Epidermal melanocyte (primary cell): Measurements from ENCODE around the gene CELSR2.
A peak's percentile ranks its signal among the peaks of the same experiment; 100 is the strongest.
"Not testable (repeated sequence)": the region's sequence is repeated elsewhere in the genome, so short reads cannot be mapped to it uniquely, and the experiment has no call there.

ENCODE experiments used
- DNase-seq: peaks from one replicate; pipeline ENCODE4 v3.0.0; 2011; ENCODE audit warnings: low spot score; ENCODE audit not compliant: insufficient read length

CELSR2 gene, protein sequence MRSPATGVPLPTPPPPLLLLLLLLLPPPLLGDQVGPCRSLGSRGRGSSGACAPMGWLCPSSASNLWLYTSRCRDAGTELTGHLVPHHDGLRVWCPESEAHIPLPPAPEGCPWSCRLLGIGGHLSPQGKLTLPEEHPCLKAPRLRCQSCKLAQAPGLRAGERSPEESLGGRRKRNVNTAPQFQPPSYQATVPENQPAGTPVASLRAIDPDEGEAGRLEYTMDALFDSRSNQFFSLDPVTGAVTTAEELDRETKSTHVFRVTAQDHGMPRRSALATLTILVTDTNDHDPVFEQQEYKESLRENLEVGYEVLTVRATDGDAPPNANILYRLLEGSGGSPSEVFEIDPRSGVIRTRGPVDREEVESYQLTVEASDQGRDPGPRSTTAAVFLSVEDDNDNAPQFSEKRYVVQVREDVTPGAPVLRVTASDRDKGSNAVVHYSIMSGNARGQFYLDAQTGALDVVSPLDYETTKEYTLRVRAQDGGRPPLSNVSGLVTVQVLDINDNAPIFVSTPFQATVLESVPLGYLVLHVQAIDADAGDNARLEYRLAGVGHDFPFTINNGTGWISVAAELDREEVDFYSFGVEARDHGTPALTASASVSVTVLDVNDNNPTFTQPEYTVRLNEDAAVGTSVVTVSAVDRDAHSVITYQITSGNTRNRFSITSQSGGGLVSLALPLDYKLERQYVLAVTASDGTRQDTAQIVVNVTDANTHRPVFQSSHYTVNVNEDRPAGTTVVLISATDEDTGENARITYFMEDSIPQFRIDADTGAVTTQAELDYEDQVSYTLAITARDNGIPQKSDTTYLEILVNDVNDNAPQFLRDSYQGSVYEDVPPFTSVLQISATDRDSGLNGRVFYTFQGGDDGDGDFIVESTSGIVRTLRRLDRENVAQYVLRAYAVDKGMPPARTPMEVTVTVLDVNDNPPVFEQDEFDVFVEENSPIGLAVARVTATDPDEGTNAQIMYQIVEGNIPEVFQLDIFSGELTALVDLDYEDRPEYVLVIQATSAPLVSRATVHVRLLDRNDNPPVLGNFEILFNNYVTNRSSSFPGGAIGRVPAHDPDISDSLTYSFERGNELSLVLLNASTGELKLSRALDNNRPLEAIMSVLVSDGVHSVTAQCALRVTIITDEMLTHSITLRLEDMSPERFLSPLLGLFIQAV (N-terminal part only)

DNA sequence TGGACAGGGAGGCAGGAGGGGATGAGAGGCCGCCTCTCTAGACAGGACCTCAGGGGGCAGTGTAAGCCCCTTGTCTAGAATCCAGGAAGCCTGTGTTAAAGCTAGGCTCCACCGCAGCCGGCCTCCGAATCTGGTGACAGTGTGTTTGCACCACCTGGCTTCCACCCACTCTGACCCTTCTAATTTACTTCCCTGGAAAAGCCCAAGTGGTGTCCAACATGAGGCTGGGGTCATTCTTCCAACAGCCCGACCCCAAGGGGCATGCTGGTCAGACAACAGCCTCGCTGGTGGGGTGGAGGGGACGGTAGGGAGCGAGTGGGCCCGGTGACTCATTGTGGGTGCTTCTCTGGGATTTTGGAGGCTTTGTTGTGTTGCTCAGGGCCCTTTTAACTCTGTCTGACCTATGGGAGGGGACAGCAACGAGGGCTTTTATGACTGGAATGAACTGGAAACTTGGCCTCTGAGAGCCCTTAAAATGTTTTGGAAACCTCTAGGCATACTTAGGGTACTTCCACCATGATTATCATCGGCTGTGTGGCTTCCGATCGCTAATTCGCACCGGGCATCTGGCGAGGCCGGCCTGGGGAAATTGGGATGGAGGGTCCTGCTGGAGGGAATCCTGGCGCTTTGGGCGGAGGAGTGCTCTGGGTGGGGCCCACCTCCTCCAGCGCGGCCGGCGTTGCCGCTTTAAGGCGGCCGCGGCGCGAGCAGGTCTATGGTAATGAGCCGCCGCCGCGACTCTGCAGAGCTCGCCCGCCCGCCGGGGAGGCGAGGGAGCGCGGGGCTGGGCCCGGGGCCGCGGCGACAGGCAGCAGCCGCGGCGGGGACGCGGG is at the start of gene CELSR2:
Gene CELSR2 (plus strand): TSS at position 743 of the 833 bp plus-strand sequence. CDS start 541 bp downstream, outside the sequence.
- DNase-seq = peak; percentile 83

DNA sequence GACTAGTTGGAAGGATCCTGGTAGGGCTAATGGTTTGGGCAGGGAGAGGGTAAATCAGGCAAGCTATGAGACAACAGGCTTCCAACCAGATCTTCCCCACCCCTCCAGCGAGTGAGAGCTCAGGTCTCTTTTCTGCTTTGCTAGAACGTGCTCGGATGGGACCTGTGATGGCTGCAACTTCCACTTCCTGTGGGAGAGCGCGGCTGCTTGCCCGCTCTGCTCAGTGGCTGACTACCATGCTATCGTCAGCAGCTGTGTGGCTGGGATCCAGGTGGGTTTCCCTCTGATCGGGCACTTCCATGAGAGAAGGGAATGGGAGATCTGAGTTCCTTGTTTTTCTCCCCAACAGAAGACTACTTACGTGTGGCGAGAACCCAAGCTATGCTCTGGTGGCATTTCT is 49.6 kb upstream of the CELSR2 start:
- no peak for DNase-seq

DNA sequence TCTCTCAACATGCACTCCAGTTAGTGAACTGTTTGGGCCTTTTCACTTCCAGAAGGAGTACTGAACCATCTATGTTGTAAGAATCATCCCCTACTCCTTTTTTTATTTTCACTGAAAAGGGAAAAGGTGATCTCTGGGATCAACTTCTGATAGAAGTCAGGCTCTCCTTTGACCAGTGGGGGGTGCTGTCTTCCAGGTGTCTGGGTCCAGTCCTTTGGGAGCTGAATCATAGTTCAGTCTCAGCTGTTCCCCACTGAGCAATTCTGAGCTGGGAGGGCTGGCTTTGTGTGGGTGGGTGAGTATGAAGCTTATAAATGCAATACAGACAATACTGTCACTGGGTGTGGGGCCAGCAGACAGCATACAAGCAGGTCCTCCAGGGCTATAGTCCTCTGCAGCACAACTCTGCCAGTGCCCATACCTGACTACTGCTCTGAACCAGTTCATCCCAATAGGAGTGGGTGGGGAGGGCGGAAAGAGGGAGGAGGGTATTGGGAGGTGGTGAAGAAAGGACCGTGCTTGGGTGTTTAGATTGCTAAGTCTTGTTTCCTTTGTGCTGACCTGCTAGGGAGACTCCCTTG is 48.1 kb upstream of the CELSR2 start:
- DNase-seq = peak; percentile 44

DNA sequence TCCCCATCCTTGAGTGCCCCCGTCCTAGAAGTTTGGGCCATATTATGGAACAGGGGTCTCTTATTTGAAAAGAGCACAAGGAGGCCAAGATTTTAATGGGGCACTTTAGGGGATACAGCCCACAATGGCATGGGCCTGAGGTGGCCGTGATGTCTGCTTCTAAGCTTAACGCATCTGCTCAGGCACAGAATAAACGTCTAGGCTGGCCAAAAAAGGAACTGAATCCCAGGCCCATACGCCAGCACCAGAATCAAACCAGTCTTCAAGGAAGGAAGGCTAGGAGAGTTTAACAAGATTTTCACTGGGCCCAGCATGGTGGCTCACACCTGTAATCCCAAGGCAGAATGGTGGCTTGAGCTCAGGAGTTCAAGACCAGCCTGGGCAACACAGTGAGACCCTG is 44.9 kb upstream of the CELSR2 start:
- DNase-seq = no peak

DNA sequence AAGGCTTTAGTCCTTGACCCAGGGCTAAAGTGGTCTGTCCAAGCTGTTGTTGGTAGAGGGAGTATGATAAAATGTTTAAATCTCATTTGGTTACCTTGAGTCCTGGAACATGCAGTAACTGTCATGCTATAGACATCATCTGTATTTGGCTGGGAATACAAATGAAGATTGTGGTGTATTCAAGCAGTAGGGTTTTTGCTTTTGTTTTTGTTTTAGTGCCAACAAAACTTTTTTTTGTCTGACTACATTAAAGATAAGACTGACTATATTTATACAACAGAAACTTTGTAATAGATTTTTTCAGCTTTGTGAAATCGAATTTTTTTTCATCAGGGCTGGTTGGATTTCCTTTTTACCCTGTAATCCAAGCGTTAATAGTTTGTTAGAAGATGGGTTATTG is 43.0 kb upstream of the CELSR2 start:
- no peak for DNase-seq

DNA sequence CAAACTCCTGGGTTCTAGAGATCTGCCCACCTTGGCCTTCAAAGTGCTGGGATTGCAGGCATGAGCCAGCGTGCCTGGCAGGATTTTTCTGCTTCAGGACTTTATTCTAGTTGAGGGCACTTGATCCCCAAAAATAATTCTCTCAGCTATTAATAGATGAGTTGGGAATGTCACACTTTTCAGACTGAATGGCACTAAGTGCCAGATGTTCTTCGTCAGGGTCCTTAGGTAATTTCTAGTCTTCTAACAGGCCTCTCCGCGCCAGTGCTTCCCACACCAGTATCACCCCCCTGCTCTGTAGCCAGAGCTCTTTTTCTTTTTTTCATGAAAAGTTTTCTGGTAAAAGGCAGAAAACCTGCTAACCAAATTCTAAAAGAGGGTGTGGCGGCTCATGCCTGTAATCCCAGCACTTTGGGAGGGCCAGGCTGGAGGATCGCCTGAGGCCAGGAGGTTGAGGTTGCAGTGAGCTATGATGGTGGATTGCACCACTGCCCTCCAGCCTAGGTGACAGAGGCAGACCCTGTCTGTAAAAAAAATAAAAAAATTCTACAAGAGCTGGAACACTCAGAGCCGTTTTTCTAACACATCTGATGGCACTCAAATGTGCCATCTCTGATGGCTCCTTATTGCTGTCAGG is 41.8 kb upstream of the CELSR2 start:
- no peak for DNase-seq

DNA sequence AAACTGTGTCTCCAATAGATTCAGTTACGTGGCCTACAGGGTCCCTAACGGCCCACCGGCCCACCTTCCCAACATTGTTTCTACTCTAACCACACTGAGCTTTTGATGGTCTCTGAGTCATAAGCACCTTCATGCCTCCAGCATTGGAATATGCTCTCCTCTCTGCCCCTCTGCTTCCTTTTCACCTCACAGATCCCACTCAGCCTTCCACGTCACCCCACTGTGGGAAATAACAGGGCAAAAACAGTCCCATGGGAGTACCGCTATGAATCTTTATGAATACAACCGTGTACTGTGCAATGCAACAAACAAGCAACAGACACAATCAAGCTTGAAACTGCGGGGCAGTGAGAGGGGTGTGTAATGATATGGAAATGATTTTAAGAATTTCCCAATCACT is 40.9 kb upstream of the CELSR2 start:
- DNase-seq = no peak

DNA sequence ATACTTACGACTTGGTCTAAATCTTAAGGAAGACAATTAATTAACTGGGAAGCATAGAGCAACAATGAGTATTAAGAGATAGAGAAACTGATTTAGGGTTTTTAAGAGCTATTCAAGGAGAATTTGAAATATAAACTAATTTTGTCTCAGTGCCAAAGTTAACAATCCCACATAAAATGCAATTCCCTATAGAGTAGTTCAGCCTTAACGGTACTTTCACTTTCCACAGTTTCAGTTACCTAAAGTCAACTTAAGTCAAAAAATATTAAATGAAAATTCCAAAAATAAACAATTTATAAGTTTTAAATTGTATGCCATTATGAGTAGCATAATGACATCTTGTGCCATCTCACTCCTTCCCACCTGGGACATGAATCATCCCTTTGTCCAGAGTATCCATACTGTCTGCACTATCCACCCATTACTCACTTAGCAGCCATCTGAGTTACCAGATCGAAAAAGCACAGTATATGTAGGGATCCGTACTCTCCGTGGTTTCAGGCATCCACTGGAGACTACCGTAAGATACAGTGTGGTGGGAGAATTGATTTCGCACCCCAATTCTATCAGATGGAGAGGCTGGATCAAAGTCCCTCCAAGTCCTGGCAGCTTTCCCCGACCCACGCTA is 40.4 kb upstream of the CELSR2 start:
- DNase-seq = no peak

DNA sequence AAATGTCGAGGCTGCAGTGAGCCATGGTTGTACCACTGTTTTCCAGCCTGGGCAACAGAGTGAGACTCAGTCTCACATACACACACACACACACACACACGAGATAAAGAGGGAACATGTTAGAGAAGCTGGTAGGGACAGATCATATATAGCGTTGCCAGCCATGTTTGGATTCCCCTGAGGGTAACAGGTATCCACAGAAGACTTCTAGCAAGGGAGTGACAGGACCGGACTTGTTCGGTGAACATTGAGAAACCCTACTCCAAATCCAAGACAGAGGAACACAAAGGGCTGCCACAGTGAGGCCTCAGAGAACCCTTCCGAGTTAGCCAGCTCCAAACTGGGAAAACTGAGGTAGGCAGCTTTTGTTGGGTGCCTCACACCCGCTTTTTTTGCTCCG is 39.3 kb upstream of the CELSR2 start:
- DNase-seq = no peak

DNA sequence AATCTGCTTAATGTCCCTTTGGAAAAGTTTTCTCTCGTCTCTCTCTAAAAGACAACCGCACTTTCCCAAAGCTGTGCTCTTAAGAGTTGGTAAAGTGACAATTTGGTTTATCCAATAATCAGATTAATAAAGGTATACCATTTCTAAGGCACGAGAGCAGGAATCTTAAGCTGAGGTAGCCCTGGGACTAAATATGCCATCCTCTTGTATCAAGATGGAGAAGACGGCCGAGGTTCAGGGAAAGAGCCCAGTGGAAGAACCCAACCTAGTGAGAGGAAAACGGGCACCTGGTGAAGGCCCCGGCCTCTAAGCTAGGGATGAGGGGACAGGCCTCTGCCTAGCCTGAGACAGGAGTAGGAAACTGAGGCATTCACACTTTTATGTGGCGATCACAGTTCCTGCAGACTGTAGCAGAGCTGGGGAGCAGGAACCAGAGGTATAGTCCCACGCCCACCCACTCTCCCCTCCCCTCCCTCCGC is 36.0 kb upstream of the CELSR2 start:
- no peak for DNase-seq

DNA sequence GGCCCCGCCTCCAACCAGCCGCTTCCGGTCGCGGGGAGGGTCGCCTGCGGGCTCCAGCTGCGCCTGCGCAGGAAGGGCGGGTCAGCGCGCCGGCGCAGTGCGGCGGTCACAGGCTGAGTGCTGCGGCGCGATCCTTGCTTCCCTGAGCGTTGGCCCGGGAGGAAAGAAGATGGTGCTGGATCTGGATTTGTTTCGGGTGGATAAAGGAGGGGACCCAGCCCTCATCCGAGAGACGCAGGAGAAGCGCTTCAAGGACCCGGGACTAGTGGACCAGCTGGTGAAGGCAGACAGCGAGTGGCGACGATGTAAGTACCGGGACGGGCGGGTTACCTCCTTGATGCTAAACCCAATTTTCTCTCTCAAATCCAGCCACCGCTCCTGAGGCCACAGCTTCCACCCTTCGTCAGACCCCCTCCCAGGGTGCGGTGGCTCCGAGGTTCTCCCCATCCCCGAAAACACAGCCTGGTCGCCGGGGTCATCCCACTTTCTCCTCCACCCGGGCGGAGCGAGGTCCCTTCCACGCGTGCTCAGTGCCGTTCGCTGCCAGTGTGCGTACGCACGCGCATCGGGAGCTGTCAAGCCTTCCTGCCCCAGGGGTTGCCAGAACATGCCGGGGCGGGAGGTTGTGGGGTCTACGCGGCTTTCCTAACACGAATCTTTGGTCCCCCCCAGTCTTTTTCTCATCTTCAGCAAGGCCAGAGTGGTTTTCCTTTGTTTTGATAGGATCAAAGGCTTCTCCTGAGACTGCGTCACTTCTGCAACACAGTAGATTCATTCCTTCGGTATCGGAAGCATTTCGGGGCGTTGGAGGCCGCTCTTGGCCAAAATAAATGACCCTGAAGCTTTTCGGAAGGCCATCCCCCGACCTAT is 35.3 kb upstream of the CELSR2 start, which contains the start of gene SARS1:
Gene SARS1 (plus strand): TSS at position 95 of the 870 bp plus-strand sequence. CDS start 75 bp downstream, at position 170.
- peak; percentile 93 for DNase-seq

DNA sequence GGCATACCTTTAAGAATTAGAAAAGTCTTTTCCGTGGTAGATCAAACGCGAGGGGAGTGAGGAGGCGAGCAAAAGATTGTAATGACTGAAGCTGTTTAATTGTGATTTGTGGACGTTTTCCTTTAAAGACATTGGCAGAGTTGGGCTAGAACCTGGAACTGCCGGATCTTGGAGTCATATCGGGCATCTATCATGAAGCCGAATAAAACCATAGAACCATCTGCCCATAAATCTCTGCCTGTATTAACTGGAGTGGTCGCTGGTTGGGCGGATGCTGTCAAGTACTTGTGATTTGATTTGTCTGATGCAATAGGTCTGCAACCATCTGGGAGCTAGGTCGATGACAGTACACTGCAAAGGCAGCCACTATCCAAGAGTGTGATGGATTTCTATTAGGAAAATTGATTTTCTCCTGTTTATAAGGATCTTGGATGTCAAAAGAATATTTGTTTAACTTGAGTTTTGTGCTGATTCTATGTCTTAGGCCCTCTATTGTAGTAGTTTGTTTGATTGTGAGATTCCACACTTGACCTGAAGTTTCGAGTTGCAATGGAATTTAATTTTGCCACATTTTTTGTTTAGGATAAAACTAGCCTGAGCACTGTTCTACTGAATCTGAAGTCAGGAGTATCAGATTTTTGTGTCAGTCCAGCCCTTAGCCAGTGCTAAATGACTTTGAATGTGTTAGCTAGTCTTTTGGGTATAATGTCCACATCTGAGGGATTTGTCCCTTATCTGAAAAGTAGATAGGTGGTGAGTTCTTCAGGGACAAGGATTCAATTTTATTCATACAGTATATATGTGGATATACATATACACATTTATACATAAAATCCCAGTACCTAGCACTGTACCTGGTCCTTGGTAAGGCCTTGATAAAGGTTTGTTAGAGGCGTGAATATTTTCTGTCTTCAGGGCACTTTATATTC is 34.4 kb upstream of the CELSR2 start:
- DNase-seq = peak; percentile 44

DNA sequence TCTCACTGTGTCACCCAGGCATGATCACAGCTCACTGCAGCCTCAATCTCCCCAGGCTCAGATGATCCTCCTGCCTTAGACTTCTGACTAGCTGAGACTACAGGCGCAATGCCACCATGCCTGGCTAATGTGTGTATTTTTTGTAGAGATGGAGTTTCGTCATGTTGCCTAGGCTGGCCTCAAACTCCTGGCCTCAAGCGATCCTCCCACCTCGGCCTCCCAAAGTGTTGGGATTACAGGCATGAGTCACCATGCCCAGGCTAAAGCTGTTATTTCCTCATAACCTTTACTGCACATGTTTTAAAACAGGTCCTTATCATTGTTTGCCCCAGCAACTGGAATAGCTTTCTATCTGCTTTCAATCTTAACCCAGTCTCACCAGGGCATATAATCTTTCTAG is 32.7 kb upstream of the CELSR2 start:
- no peak for DNase-seq

DNA sequence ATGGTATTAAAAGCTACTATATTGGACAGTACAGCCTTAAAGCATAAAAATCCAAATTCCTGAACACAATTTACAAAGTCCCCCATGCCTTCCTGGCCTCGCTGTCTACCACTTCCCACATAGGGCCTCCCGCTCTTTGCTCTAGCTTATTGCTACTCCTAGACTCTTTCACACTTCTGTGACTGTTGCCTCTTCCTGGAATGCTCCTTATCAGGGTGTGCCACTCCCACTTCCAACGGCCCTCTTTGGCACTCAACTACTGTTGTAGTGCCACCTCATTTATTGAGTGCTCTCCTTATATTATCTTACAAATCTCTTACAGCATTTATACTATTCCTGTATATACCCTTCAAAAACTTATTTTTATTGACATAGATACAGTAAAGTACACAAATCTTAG is 30.8 kb upstream of the CELSR2 start:
- no peak for DNase-seq

DNA sequence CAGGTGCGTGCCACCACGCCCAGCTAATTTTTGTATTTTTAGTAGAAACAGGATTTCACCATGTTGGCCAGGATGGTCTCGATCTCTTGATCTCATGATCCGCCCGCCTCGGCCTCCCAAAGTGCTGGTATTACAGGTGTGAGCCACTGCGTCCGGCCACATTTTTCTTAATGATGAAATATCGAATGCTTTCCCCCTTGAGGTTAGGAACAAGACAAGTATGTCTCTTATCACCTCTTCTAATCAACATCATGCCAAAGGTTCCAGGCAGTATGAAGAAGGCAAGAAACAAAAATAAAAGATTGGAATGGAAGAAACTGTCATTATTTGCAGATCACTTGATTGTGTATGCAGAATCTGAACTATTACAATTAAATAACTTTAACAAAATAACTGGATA is 28.1 kb upstream of the CELSR2 start:
- not testable (repeated sequence) for DNase-seq

DNA sequence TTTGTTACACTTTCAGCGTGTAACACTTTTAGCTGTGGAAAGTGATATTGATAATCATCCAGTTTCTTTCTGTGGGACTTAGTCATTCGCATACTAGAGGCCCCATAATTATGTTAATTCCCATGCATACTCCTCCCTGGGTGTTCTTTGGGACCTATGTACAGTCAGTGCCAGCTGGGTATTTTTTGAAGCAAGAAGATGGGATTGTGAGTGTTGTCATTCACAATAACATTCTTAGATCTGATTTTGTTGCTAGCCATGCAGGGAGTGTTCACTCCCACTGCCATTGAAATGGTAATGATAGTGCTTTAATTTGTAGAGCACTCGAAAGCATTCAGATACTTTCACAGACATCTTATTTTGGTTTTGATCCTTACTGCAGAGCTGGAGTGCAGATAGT is 24.0 kb upstream of the CELSR2 start:
- DNase-seq = no peak

DNA sequence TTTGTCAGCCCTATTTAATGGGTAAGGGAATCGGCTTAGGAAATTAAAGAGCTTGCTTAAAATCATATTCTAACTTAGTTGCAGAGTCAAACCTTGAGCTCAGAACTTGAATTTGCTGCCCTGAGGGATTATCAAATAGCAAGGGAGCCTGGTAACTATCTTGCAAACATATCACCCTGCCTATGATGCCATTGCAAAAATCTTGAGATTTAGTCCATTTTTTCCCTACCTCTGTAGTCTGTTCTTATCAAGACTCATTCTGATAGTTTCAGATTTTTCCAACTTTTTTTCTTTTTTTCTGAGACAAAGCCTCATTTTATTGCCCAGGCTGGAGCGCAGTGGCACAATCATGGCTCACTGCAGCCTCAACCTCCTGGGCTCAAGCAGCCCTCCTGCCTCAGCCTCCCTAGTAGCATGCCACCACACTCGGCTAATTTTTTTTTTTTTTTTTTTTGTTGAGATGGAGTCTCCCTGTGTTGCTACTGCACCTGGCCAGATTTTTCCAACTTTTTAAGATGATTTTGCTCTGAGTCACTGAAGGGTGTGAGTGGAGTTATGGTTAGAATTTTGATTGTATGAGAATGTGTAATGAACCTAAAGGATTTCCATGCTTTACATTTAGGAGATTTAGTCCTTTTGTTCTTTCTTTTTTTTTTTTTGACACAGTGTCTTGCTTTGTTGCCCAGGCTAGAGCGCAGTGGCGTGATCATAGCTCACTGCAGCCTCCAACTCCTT is 23.5 kb upstream of the CELSR2 start:
- DNase-seq = no peak
